ENCODE data around the gene LRP2. TPM values are rescaled to one million over a fixed set of nuclear protein-coding genes. Genes with fewer than 3 reads are reported as not detected.

Gene LRP2
- polyA plus RNA-seq, 1 of the 3 experiments (the other 2 are of a cell fraction), result not detected

- Histone ChIP-seq H3K36me3 (replicated peaks in 1 of 2; ENCODE audit: control insufficient read depth in 1 of 2, insufficient read depth in 2 of 2, low read length in 1 of 2) (no peaks in the 10 kb centered on the region), H2AFZ (ENCODE audit: low read depth) (no peak overlapping the region), H4K20me1 (ENCODE audit: insufficient read depth) (no peaks in the 10 kb centered on the region), H3K4me2 (no peak overlapping the region), H3K27me3 (ENCODE audit: insufficient read depth) (no peaks in the 10 kb centered on the region), H3K9me3 (no peaks in the 10 kb centered on the region), H3K4me3 (ENCODE audit: low read depth in 2 of 2, low read length in 1 of 2) (no peak overlapping the region), H3F3A (replicated peaks; ENCODE audit: insufficient read depth) (no peaks in the 10 kb centered on the region), H3K27ac (ENCODE audit: low read depth in 2 of 2, low read length in 1 of 2) (no peak overlapping the region), H3K4me1 (ENCODE audit: control insufficient read depth in 1 of 2, insufficient read depth in 2 of 2, low read depth in 1 of 2, low read length in 1 of 2) (no peaks in the 10 kb centered on the region), H3K9me2 (no peaks in the 10 kb centered on the region), H3K79me2 (ENCODE audit: insufficient read depth) (no peaks in the 10 kb centered on the region), H3K9ac (no peak overlapping the region)
- no peak for DNase-seq
- TF ChIP-seq NRF1 (IDR thresholded peaks at IDR 0.05; ENCODE audit: low read depth, low read length), result no peak
- TF ChIP-seq SIN3A (IDR thresholded peaks at IDR 0.05; ENCODE audit: borderline replicate concordance, low read depth, low read length), result no peak
- no peak for TF ChIP-seq CTCF (IDR thresholded peaks at IDR 0.05)
- TF ChIP-seq GATA2 (CRISPR knock-in tag; IDR thresholded peaks at IDR 0.05), result no peak
- TF ChIP-seq EZH2phosphoT487 (IDR thresholded peaks at IDR 0.05; ENCODE audit: borderline replicate concordance, low read depth), result no peak
- no peak for TF ChIP-seq REST (IDR thresholded peaks at IDR 0.05; ENCODE audit: low read depth, low read length)
- no peak for TF ChIP-seq PBX3 (IDR thresholded peaks at IDR 0.05)
- TF ChIP-seq FOXM1 (IDR thresholded peaks at IDR 0.05; ENCODE audit: low read depth), result no peak
- TF ChIP-seq TAF1 (IDR thresholded peaks at IDR 0.05; ENCODE audit: borderline replicate concordance, low read depth, low read length), result no peak
- ChIA-PET POLR2A (no interaction called here), CTCF (interaction anchor here (1.2 kb wide), 1 partner anchor 68 kb away, joined by 3 read pairs; no protein-coding TSS in a partner anchor)
- WGBS (ENCODE audit: low lambda C conversion rate), result 21% methylated on average over 2 of the region's 2 CpGs
These were observed 22.7 kb downstream of the LRP2 start for GRCh38 chr2:169339657-169340056.

GRCh38 chr2:169336695-169337094 is 25.6 kb downstream of the LRP2 start:
- Histone ChIP-seq H3K4me1 (ENCODE audit: control insufficient read depth in 1 of 2, insufficient read depth in 2 of 2, low read depth in 1 of 2, low read length in 1 of 2) (no peaks in the 10 kb centered on the region), H3K36me3 (replicated peaks in 1 of 2; ENCODE audit: control insufficient read depth in 1 of 2, insufficient read depth in 2 of 2, low read length in 1 of 2) (no peaks in the 10 kb centered on the region), H3K27ac (ENCODE audit: low read depth in 2 of 2, low read length in 1 of 2) (no peak overlapping the region), H4K20me1 (ENCODE audit: insufficient read depth) (no peaks in the 10 kb centered on the region), H2AFZ (ENCODE audit: low read depth) (no peak overlapping the region), H3K9me2 (no peaks in the 10 kb centered on the region), H3K4me2 (no peak overlapping the region), H3K9me3 (no peaks in the 10 kb centered on the region), H3K4me3 (ENCODE audit: low read depth in 2 of 2, low read length in 1 of 2) (no peak overlapping the region), H3K9ac (no peak overlapping the region), H3K27me3 (ENCODE audit: insufficient read depth) (no peaks in the 10 kb centered on the region), H3F3A (replicated peaks; ENCODE audit: insufficient read depth) (no peaks in the 10 kb centered on the region), H3K79me2 (ENCODE audit: insufficient read depth) (no peaks in the 10 kb centered on the region)
- DNase-seq, result no peak
- WGBS (ENCODE audit: low lambda C conversion rate), result 45% methylated on average over 5 of the region's 5 CpGs
- CTCF ChIA-PET, result no interaction called here
- POLR2A ChIA-PET, result no interaction called here
- TF ChIP-seq RFX5 (IDR thresholded peaks at IDR 0.05; ENCODE audit: low read length) (no peak), NFIC (IDR thresholded peaks at IDR 0.05; ENCODE audit: borderline replicate concordance) (no peak), ZBTB33 (IDR thresholded peaks at IDR 0.05; ENCODE audit: borderline replicate concordance, low read depth) (no peak), MEF2A (IDR thresholded peaks at IDR 0.05; ENCODE audit: borderline replicate concordance, low read depth) (no peak), GATA2 (CRISPR knock-in tag; IDR thresholded peaks at IDR 0.05) (no peak), RAD21 (IDR thresholded peaks at IDR 0.05; ENCODE audit: low read length) (no peak), YY1 (IDR thresholded peaks at IDR 0.05; ENCODE audit: low read depth) (no peak), FOXJ3 (CRISPR knock-in tag; IDR thresholded peaks at IDR 0.05) (no peak), JUND (IDR thresholded peaks at IDR 0.05) (no peak), USF2 (IDR thresholded peaks at IDR 0.05; ENCODE audit: borderline replicate concordance, low read depth, low read length) (no peak), TAF1 (IDR thresholded peaks at IDR 0.05; ENCODE audit: borderline replicate concordance, low read depth, low read length) (no peak), GABPA (IDR thresholded peaks at IDR 0.05; ENCODE audit: low read depth) (no peak)
